Activated CD8-positive, alpha-beta memory T cell treated with anti-CD3 and anti-CD28 coated beads for 48 hours (primary cell): ENCODE data around the gene TRIP6.
"Not testable (repeated sequence)": the region's sequence is repeated elsewhere in the genome, so short reads cannot be mapped to it uniquely, and the experiment has no call there.

ENCODE experiments used
- DNase-seq, 3 experiments: peaks; one replicate each; pipeline ENCODE4 v3.0.0-alpha.2; 2020; ENCODE audit warnings: low read depth in 2 of 3, low spot score in 2 of 3

Gene TRIP6

DNA sequence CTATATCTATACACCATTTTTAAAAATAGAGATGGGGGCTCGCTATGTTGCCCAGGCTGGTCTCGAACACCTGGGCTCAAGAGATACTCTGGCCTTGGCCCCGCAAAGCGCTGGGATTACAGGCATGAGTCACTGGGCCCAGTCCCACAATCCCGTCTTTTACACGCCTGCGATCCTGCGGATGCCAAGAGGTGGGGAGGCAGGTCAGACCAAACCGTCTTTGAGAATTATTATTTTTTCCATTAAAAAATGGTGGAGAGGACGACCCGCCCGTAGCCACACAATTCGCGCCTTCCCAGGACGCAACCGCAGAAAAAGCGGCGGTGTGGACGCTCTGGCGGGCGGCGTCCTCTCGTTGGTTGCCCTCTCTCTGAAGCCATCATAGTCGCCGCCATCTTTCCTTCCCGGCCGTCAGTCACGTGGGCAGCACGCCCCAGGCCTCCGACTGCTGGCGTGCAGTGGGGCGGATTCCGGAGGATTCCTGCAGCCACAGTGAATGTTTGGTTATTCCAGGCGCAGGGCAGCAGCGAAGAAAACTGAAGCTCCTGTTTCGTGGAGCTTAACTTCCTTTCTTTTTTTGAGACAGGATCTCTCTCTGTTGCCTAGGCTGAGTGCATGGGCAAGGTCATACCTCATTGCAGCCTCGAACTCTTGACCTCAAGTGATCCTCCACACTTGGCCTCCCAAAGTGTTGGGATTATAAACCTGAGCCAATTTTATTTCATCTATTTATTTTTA, 29.9 kb upstream of the TRIP6 start:
- DNase-seq, result peak; percentile 30 to 58 (median 36)

- no peak for DNase-seq
Observed at GRCh38 chr7:100839361-100839760, 27.8 kb upstream of the TRIP6 start.

DNA sequence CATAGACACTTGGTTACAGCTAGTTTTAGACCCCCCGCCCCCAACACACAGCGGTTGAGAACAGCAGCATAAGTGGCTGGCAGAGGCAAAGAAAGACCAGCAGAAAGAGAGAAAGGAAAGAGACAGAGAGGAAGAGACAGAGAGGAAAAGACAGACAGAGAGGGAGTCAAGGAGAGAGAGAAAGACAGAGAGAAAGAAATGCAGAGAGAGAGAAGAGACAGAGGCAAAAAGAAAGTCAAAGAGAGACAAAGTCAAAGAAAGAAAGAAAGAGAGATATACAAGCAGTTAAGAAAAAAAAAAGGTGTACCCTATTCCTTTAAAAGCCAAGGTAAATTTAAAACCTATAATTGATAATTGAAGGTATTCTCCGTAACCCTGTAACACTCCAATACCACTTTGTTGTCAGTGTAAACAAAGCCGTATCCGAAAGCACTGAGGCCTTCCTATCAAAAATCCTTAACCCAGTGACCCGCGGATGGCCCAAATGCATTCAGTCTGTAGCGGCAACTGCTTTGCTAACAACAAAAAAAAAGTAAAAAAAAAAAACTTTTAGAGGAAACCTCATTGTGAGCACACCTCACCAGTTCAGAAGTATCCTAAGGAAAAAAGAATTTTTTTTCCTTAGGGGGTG, 26.6 kb upstream of the TRIP6 start:
- no peak for DNase-seq

- DNase-seq, result no peak
Observed at GRCh38 chr7:100847360-100847759, 19.8 kb upstream of the TRIP6 start.

- DNase-seq, result peak; percentile 74 to 77 (median 76)
Observed at GRCh38 chr7:100852048-100852872, 14.9 kb upstream of the TRIP6 start, which contains the start of gene SLC12A9. Gene SLC12A9 (plus strand): TSS chr7:100852713. CDS start chr7:100854198, 1,485 bp downstream.

DNA sequence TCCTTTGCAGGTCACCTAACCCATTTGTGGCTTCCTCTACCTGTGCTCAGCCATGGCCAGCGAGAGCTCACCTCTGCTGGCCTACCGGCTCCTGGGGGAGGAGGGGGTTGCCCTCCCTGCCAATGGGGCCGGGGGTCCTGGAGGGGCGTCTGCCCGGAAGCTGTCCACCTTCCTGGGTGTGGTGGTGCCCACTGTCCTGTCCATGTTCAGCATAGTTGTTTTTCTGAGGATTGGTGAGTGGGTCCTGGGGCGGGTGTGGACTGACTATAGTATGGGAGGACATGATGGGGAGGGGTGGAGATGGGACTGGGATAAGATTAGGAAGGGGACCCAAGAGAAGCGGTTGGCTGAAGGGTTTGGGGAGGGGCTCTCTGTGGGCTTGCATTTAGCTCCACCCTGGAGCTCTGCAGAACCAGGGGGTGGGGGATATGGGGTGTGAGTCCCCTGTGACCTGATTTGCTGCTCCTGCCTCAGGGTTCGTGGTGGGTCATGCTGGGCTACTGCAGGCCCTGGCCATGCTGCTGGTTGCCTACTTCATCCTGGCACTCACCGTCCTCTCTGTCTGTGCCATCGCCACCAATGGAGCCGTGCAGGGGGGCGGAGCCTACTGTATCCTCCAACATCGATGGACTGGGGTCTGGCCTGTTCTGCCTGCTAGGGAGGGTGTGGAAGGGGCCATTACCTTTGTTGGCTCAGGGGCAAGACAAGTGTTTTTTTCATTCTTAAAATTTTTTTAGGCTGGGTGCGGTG, 12.9 kb upstream of the TRIP6 start:
- no peak for DNase-seq

DNA sequence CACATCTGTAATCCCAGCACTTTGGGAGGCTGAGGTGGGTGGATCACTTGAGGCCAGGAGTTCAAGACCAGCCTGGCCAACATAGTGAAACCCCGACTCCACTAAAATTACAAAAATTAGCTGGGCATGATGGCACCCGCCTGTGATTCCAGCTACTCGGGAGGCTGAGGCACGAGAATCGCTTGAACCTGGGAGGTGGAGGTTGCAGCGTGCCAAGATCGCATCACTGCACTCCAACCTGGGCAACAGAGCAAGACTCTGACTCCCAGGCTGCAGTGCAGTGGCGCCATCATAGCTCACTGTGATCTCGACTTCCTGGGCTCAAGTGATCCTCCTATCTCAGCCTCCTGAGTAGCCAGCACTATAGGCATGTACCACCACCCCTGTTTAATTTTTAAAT, 12.3 kb upstream of the TRIP6 start:
- DNase-seq, result not testable (repeated sequence)

DNA sequence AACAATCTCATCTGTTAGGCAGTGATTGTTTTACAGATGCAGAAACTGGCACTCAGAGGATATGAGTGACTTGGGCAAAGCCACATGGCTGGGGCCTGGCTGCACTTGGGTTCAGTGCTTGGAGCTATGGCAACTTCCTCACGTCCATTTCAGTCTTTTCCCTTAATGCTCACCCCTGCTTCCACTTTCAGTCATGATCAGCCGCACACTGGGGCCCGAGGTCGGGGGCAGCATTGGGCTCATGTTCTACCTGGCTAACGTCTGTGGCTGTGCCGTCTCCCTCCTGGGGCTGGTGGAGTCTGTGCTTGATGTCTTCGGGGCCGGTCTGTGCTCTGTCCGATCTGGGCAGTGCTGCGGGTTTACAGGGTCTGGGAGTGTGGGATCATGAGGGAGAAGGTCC, 11.7 kb upstream of the TRIP6 start:
- DNase-seq, result no peak

GRCh38 chr7:100856871-100857282, 10.3 kb upstream of the TRIP6 start:
- no peak for DNase-seq

- no peak for DNase-seq
Observed at GRCh38 chr7:100859856-100860255, 7.3 kb upstream of the TRIP6 start.

GRCh38 chr7:100860702-100861615, 6.2 kb upstream of the TRIP6 start:
- no peak for DNase-seq

DNA sequence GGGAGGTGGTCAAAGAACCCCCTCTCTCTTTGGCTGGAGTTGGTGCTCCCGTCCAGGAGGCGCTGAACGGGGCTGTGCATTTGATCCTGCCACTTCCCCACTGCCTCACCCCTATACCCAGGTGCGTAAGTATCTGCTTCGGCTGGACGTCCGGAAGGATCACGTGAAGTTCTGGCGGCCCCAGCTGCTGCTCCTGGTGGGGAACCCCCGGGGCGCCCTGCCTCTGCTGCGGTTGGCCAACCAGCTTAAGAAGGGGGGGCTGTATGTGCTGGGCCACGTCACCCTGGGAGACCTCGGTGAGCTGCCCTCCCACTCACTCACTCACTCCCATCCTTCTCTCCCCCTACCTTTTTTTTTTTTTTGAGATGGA, 5.6 kb upstream of the TRIP6 start:
- no peak for DNase-seq

DNA sequence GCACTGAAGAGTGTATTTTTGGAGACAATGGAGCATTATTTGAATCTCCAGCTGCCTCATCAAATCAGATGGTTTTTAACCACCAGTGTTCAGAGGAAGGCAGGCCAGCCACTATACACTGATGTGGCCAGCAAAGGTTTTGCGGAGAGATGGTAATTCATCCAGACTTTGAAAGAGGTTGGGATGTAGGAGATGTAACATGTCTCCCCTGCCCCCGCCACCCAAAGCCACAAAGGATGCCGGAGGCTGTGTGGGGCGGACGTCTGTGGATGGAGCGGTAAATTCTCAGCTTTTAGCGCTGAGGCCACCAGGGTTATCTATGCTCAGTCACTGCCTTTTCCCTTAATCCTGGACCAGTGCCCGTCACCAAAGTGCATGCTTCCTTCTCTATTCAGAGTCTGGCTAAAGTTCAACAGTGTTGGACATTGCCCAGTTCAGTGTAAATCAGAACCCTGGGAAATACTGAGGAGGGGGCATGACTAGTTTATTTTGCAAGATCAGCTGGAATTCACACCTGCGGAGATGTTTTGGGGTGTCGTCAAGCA, 3.7 kb upstream of the TRIP6 start:
- no peak for DNase-seq

GRCh38 chr7:100864263-100864845, 2.8 kb upstream of the TRIP6 start:
- no peak for DNase-seq

DNA sequence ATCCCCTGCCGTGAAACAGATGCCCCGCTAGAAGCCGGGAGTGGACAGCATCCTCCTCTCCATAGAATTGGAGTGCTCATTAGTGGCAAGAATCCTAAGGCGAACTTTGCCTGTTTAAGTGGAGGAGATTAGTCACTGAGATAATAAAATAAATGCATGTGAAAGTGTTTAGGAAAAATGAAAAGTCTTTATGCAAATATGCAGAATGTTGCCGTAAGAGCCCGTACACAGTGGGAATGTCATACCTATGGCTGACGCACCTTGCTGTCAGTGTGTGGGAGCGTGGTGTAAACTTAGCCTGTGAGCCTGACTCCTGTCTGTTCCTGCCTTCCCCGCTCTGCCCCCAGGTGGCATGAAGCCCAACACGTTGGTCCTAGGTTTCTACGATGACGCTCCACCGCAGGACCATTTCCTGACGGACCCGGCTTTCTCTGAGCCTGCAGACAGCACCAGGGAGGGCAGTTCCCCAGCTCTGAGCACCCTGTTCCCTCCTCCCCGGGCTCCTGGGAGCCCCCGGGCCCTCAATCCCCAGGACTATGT, 1.7 kb upstream of the TRIP6 start:
- no peak for DNase-seq

- DNase-seq, result no peak
Observed at GRCh38 chr7:100865938-100866728, 1.1 kb upstream of the TRIP6 start.

GRCh38 chr7:100866729-100867039, 503 bp upstream of the TRIP6 start:
- no peak for DNase-seq

DNA sequence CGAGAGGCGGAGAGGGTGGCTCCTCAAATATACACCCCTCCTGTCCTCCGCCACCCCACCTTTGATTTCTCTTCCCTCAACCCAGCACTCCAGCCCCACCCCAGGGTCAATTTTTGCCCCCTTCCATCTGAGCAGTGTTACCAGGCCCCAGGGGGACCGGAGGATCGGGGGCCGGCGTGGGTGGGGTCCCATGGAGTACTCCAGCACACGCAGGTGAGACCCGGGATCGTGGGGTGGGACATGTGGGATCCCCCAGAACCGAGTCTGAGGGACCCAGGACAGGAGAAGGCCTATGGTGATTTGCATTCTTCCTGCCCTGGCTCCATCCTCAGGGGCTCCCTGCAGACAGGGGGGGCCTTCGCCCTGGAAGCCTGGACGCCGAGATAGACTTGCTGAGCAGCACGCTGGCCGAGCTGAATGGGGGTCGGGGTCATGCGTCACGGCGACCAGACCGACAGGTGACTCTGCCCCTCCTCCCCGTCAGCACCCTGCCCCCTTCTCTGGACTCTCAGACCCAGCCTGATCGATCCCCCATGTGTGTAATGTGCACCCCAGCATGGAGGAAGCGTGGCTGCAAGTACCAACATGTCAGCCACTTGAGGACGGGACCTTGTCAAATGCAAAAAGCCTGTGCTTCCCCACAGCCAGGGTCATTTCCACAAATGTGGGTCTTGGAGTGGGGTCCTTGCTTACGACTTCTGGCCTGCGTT, 744 bp downstream of the TRIP6 start:
- no peak for DNase-seq
